GM19372 (cell line): ENCODE results near the gene OR10A4.
"Not testable (repeated sequence)": the region's sequence is repeated elsewhere in the genome, so short reads cannot be mapped to it uniquely, and the experiment has no call there.

ENCODE experiments used
- ATAC-seq: cut with Tn5 transposase; IDR thresholded peaks from one replicate; pipeline ENCODE4 v1.9.1; 2021; ENCODE audit warnings: mild to moderate bottlenecking, low read depth, moderate library complexity; ENCODE audit not compliant: unreplicated experiment

OR10A4 gene, protein sequence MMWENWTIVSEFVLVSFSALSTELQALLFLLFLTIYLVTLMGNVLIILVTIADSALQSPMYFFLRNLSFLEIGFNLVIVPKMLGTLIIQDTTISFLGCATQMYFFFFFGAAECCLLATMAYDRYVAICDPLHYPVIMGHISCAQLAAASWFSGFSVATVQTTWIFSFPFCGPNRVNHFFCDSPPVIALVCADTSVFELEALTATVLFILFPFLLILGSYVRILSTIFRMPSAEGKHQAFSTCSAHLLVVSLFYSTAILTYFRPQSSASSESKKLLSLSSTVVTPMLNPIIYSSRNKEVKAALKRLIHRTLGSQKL

DNA sequence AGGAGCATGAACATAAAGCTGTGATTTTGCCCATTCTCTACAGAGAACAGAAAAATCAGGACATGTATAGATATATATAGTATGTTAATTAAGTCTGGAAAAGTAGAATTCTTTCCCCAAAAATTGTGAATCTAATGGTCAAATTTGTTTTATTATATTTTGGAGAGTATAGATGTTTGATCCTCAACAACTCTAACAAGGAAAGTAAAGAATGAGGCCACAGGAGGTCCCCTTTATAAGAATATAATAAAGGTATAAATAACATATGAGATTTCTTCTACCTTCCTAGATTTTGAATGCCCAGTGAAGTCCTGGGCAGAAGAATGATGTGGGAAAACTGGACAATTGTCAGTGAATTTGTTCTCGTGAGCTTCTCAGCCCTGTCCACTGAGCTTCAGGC, at the start of gene OR10A4:
Gene OR10A4 (plus strand): TSS at position 301 of the 400 bp plus-strand sequence. CDS start 23 bp downstream, at position 324.
- ATAC-seq, result no peak

DNA sequence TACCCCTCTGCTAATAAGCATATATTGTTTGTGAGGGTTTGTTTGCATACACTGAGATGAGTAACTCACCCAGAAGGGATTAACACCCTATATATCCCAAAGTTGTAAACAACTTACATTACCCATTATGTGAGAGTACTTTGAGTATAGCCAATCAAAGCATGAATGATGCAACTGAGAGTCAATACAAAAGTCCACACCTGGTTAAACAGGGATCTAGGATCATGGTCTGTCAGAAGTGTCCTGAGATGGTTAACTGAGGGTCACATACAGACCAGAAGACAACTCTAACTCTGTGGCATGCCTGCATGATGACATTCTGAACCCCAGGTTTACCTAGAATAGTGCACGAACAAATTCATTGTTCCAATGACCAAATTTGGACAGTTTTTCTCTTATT, 48.3 kb upstream of the OR10A4 start:
- ATAC-seq, result no peak

DNA sequence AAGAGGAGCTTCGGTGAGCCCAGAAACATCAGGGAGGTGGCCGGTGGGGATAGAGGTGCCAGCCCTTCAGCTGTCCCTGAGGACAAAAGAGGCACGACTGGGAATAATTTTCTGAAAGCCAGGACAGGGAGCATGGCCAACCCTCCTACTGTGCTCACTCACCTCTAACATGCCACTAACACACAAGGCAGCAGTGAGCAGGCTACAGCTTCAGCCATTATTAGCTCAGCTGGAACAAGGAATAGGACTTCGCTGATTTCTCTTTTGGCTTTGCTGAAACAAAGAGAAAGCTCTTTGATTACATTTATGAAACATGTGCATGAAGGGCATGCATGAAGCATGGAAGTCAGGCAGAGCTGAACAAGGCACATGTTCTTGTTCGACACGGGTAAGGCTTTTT, 43.1 kb upstream of the OR10A4 start:
- no peak for ATAC-seq

DNA sequence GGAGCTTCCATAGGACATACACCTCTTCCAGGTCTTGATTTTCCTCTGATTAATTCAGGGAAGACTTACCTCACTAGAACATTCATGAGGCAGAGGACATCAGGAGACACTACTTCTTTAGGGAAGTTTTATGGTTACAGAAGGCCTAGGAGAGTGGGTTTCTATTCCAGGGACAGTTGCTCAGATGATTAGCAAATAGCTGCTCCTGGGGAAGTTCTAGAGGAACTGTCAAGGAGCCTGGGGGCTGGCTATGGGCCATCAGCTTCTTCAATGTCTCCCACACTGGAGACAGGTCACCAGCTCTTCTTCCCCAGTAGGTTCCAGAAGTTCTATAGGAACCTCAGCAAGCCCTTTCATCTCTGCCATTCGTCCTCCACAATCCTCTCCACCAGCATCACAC, 42.4 kb upstream of the OR10A4 start:
- no peak for ATAC-seq

DNA sequence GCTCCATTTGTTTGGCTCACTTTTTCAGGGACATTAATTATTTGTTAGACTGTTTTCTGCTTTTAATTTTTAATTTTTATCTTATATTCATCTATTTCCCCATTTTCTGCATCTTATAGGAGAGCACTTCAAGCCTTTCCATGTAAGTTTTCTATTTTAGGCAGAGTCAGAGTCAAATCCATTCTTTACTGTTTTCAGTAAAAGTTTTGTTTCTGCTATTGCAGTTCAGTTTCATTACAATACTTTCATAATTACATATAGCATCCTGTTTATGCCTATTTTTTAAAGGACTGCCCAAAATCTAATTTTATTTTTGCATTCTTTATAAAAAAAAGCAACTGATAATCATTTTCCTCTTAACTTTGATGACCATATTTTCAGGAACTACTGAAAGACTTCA, 34.7 kb upstream of the OR10A4 start:
- ATAC-seq, result no peak

DNA sequence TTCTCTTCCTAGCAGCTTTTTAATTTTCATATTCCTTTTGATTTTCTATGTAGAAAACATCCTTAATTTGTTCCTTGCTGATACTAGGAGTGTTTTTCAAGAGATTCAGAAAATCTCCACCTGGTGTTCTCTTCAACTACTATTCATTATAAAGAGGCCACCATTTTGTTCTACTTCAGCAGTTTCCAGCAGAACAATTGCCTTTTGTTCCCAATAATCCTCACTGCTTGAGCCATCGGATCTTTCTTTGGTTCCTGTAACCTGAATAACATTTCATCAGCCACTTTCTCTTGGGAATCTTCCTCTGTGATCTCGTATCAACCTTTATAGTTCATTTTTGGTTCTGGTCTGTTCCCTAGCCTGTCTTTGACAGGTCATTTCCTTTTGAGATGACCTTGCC, 32.8 kb upstream of the OR10A4 start:
- ATAC-seq, result no peak

DNA sequence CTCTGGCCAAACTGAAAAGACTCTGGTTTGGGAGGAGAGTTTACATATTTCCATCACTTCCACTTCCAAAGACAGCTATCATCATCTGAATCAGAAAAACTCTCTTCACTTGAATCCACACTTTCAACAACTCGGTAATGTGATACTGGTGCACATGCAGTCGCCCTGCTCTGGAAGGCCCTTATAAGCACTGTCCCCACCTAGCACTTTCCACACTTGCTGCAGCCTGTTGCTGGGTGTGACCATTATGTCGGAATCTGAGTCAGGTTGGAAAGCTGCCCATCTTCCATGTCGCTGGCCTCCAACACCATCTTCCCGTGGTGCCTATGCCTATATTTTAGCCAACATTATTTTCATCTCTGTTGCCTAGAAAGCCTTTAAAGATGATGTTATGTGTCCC, 32.1 kb upstream of the OR10A4 start:
- ATAC-seq, result no peak

DNA sequence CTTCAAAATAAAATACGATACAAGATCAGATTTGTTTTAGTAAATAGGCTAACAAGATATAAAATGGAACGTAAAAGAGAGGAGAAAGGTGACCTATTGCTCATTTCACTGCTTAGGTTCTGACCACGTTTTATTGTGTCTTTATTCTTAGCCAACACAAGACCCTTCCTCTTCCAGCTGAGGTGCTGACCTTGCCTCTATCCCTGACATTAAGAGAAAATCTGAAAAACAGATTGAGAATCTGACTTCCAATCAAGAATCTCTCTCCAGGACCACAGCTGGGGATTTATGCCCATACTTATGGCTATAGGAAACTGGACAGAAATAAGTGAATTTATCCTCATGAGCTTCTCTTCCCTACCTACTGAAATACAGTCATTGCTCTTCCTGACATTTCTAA, 31.0 kb upstream of the OR10A4 start, which contains the start of gene OR10A5:
Gene OR10A5 (plus strand): TSS at position 301 of the 400 bp plus-strand sequence. CDS start 0 bp downstream, at position 301.
- ATAC-seq, result no peak

DNA sequence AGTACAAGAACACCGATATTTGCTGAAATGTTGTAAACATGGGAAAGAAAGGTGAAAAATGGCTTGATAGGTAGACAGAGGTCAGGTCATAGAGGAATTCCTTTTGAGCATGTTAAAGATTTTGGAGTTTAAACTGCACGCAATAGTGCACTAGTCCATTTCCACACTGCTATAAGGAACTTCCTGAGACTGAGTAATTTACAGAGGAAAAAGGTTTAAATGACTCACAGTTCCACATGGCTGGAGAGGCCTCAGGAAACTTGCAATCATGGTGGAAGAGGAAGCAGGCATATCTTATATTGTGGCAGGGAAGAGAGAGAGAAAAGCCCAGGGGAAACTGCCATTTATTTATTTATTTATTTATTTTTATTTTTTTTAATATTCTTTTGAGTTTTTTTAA, 25.9 kb upstream of the OR10A4 start:
- no peak for ATAC-seq

DNA sequence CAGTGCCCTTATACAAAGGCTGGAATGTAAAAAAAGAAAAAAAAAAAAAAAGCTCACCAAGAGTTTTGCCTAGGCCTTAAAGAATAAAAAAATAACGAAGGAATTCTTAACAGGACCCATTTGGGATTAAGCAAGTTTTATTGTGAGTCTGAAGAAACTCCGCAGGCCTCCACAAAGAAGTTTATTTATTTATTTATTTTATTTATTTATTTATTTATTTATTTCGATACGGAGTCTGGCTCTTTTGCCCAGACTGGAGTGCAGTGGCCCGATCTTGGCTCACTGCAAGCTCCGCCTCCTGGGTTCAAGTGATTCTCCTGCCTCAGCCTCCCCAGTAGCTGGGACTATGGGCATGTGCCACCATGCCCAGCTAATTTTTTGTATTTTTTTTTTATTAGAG, 21.6 kb upstream of the OR10A4 start:
- not testable (repeated sequence) for ATAC-seq

DNA sequence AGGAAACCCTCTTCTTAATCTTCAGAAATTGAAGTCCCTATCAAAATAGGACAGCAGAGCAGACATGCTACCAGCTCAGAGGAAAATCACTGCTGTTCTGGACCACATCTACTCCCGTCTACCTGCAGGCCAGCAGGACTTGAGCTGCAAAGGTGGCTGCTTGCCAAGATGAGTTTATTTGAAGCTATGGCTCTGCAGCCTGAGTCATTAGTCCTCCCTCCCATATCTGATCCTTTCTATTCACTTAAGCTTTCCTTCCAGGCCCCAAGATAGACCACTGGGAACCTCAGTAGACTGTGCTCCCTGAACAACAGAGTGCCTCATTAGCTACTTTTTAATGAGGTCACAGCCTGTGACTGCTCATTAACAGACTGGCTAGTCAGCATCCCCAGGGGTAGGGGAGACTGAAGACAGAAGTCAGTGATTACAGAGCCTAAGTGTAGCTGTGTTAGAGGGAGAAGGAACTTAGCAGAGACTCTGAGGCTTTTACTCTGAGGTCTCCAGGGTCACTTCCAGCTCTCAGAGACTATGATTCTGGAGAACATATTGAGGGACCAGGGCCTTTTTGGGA, 20.4 kb upstream of the OR10A4 start:
- ATAC-seq, result no peak

DNA sequence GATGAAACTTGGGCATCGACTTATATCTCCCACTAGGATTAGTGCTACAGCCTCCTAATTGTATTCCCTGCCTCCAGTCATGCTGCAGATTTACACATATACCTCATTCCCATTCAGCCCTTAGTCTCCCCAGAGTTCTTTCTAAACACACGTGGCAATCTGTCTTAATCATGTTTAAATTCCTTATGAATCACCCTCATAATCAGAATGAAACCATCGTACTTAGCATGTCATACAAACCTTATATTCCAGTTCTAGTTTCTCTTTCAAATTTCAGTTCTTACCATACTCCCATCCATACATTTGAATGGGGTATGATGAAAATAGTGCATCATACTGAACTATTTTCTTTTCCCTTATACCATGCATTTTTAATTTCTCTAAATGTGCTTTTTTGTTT, 19.6 kb upstream of the OR10A4 start:
- ATAC-seq, result no peak

DNA sequence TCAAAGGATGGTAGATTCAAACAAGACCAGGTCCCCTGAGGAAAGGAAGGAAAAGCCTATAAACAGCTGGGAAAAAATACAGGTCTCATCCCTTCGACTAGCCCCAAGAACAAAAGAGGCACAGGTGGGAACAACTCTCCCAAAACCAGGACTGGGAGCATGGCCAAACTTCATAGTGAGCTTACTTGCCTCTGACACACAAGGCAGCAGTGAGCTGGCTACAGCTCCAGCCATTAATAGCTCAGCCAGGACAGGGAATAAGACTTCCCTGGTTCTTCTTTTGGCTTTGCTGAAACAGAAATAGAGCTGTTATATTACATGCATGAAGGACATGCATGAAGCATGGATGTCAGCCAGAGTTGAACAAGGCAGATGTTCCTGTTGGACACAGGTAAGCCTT, 13.5 kb upstream of the OR10A4 start, which contains the start of gene OR10A2:
Gene OR10A2 (plus strand): TSS at position 97 of the 400 bp plus-strand sequence. CDS start 6,698 bp downstream, outside the sequence.
- ATAC-seq, result no peak

DNA sequence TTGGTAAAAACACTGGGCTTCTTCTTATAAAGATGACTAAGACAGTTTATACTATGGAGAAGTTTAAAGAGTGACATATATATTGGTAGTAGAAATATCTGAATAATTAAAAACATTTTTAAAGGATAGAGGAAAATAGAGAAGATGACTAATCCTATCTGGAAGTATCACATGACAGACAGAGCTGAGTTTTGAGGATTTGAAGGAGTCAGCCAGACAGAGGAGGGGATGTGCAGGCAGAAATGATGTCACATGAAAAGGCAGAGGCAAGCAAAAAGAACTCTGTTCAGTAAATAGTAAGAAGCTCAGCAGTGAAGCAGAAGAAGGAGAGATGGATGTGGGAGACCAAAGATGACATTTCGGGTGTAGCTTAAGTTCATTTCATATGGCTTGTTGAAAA, 12.0 kb upstream of the OR10A4 start:
- no peak for ATAC-seq

DNA sequence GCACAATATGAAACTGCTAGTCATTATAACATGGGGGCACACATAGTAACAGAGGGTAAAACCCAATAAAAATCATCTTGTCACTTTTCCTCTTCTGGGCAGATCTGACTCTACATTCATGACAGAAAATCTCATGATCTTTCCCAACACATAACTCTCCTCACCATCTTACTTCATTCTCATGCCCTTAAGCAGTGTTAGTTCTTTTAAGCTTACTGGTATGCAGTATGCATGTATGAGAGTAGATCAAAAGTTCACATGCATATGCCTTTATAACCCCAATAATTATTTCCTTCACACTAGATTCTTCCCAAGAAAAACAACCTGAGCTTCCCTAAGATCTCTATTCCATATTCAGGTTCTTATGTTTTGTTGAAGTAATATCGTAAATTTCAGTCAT, 5.1 kb upstream of the OR10A4 start:
- ATAC-seq, result no peak

DNA sequence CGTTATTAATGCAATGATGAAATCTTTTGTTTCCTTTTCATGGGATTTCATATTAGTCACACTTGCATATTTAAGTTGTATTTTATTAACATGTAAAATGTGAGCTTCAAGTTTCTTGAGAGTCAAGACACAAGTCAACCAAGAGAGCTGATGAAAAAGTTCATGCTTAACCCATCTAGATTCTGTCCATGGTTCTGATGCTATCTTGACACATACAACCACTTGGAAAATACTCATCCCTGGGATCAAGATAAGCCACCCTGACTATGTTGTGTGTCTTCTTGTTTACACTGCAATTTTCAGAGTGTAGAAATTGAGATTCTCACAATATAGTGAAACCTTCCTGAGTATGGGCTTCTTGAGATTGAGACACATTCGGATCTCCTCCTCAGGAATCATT, 664 bp upstream of the OR10A4 start:
- no peak for ATAC-seq

DNA sequence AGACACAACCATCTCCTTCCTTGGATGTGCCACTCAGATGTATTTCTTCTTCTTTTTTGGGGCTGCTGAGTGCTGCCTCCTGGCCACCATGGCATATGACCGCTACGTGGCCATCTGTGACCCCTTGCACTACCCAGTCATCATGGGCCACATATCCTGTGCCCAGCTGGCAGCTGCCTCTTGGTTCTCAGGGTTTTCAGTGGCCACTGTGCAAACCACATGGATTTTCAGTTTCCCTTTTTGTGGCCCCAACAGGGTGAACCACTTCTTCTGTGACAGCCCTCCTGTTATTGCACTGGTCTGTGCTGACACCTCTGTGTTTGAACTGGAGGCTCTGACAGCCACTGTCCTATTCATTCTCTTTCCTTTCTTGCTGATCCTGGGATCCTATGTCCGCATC, 489 bp downstream of the OR10A4 start:
- no peak for ATAC-seq

DNA sequence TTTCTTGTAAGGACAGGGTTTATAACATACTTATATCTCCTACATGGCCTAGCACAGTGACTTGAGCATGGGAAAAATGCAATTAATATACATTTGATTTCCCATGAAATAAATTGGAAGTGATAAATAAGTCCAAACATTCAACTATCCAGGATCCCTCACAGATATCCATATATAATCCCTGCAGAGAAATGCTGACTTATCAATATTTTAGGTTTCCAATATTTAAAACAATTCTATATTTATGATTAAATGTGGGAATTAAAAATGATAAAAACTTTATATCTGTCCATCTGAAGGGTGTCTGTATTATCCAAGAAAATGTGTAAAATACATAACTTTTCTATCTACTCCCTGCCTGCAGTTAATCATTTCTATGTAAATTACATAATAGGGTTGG, 6.3 kb downstream of the OR10A4 start:
- ATAC-seq, result no peak

DNA sequence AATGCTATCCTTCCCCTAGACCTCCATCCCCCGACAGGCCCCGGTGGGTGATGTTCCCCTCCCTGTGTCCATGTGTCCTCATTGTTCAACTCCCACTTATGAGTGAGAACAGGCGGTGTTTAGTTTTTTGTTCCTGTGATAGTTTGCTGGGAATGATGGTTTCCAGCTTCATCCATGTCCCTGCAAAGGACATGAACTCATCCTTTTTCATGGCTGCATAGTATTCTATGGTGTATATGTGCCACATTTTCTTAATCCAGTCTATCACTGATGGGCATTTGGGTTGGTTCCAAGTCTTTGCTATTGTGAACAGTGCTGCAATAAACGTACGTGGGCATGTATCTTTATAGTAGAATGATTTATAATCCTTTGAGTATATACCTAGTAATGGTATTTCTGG, 11.3 kb downstream of the OR10A4 start:
- not testable (repeated sequence) for ATAC-seq

DNA sequence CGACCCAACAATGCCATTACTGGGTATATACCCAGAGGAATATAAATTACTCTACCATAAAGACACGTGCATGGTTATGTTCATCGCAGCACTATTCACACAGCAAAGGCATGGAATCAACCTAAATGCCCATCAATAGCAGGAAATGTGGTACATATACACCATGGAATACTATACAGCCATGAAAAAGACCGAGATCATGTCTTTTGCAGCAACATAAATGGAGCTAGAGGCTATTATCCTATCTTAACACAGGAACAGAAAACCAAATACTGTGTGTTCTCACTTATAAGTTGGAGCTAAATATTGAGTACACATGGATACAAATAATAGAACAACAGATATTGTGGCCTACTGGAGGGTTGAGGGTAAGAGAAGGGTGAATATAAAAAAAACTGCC, 12.4 kb downstream of the OR10A4 start:
- no peak for ATAC-seq

DNA sequence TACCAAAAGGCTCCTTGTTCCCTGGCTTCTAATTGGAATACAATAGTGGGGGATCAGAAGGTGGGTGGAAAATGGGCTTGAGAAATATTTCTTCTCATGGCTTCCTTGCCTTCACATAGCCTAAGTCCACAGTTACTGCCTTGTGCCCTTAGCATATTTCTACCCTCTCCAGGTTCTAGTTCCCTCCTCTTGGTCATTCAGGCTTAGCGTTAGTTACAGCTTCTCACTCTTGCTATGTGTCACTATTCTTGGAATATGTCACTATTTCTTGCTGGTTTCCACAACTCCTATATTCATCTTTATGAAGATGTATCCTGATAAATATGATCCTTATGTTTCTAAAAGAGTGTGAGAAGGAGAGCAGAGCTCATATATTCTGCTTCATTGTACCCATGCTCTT, 13.4 kb downstream of the OR10A4 start:
- ATAC-seq, result no peak

DNA sequence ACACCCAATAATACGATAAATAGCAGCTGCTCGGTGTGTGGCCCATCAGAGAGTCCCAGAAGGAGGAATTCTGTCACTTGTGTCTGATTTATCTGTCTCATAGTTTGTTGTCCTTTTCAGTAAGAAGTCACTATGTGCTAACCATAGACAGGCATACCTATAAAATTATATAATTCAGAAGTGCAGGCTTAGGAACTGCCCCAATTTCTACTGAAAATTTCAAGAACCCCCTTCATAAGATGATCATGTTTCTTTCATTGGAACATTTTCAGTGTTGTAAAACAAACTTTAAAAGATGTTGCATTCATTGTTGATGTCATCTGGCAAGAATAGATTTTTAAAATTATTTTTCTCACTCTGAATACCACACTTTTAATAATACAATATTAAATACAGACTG, 16.0 kb downstream of the OR10A4 start, which contains the start of gene OR2D2:
Gene OR2D2 (minus strand): TSS at position 101 of the 400 bp plus-strand sequence. CDS start 0 bp downstream, at position 101.
- no peak for ATAC-seq
